Smooth muscle cell (in vitro differentiated cells): ENCODE measurements around the gene OVCA2. TPM values are rescaled to one million over a fixed set of nuclear protein-coding genes. Genes with fewer than 3 reads are reported as not detected.

Source experiments
- DNase-seq: peaks from one replicate; lab custom pipeline; 2025; ENCODE audit not compliant: unreplicated experiment; lab: John Stamatoyannopoulos, UW
- H2AFZ ChIP-seq: fragments of 200-600 bp; sonication (generic); 2 replicates; pipeline ENCODE4 v1.6.0; 2016; ENCODE audit warnings: antibody characterized with exemption, low read depth, mild to moderate bottlenecking
- H3F3A ChIP-seq: fragments of 200-600 bp; sonication (generic); 2 replicates; pipeline ENCODE4 v1.6.0; 2017; ENCODE audit warnings: antibody characterized with exemption, low read depth
- H3K27ac ChIP-seq: fragments of 200-600 bp; sonication (generic); 2 replicates; pipeline ENCODE4 v1.5.1; 2016; ENCODE audit warnings: low read depth, mild to moderate bottlenecking
- H3K27me3 ChIP-seq: fragments of 200-600 bp; sonication (generic); 2 replicates; pipeline ENCODE4 v1.6.1; 2016; ENCODE audit warnings: low read depth, mild to moderate bottlenecking
- H3K36me3 ChIP-seq: fragments of 200-600 bp; sonication (generic); 2 replicates; pipeline ENCODE4 v1.5.1; 2016; ENCODE audit warnings: low read depth
- H3K4me1 ChIP-seq: fragments of 200-600 bp; sonication (generic); 2 replicates; pipeline ENCODE4 v1.5.1; 2016; ENCODE audit warnings: low read depth
- H3K4me2 ChIP-seq: fragments of 200-600 bp; sonication (generic); 2 replicates; pipeline ENCODE4 v1.6.0; 2016; ENCODE audit warnings: mild to moderate bottlenecking
- H3K4me3 ChIP-seq: fragments of 200-600 bp; sonication (generic); 2 replicates; pipeline ENCODE4 v1.5.1; 2016; ENCODE audit warnings: mild to moderate bottlenecking
- H3K79me2 ChIP-seq: fragments of 200-600 bp; sonication (generic); 2 replicates; pipeline ENCODE4 v1.6.0; 2016; ENCODE audit warnings: low read depth, mild to moderate bottlenecking
- H3K9ac ChIP-seq: fragments of 200-600 bp; sonication (generic); 2 replicates; pipeline ENCODE4 v1.6.0; 2016; ENCODE audit warnings: low read depth
- H3K9me3 ChIP-seq: fragments of 200-600 bp; sonication (generic); replicated peaks from 2 replicates; pipeline ENCODE4 v1.5.1; 2016; ENCODE audit warnings: low read depth
- H4K20me1 ChIP-seq: fragments of 200-600 bp; sonication (generic); 2 replicates; pipeline ENCODE4 v1.6.0; 2016; ENCODE audit warnings: low read depth
- CTCF ChIP-seq: fragments of 200-600 bp; sonication (generic); IDR thresholded peaks from 2 replicates; pipeline ENCODE4 v1.5.1; 2017; ENCODE audit warnings: borderline replicate concordance, mild to moderate bottlenecking, antibody characterized with exemption; ENCODE audit not compliant: insufficient read depth, poor library complexity, severe bottlenecking
- WGBS: methylation state at CpG from one replicate; pipeline ENCODE4 v1.1.7; 2016; ENCODE audit warnings: low lambda C conversion rate; 5-methylcytosine and 5-hydroxymethylcytosine counted together
- polyA plus RNA-seq: library from polyadenylated mRNA; unstranded; fragments of >200 nt; fragmentation: Nextera tagmentation; extraction: Ambion mirVana; gene quantifications from 2 replicates; pipeline ENCODE4 v1.2.1, GENCODE V29; 2016
- total RNA-seq: library from RNA; depleted of rRNA; stranded (reverse); fragments of >200 nt; gene quantifications from 2 replicates; pipeline ENCODE4 v1.2.3, GENCODE V29; 2014

Gene OVCA2
- 42.6 and 46.7 TPM in 2 replicates for total RNA-seq
- polyA plus RNA-seq = 47.6 and 59.5 TPM in 2 replicates

DNA sequence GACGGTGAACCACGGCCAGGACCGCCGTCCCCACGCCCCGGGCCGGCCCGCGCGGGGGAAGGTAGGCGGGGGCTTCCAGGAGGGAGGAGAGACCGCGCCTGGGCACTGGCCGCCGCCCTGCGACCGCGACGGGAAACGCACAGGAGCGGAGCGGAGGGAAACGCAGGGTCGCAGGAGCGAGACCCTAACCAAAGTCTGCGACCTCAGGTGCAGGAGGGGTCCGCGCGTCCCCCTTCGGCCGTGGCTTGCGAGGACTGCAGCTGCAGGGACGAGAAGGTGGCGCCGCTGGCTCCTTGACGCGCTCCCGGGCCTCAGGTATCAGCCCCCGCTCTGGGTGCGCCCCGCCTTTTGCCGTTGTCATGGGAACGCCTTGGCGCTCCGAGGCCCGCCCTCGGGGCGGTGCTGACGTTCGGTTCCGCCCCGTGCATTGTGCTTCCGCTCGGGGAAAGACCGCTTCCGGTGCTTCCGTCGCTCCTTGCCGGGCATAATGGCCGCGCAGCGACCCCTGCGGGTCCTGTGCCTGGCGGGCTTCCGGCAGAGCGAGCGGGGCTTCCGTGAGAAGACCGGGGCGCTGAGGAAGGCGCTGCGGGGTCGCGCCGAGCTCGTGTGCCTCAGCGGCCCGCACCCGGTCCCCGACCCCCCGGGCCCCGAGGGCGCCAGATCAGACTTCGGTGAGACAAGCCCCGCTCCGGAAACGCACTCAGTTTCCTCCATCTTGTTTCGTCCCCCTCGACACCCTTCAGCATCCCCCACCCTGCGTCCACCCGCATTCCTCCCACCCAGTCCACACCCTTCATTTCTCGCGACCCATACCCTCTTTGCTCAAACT is at the start of gene OVCA2:
Gene OVCA2, plus strand, starts transcription at position 462 of the 829 bp plus-strand sequence. Its CDS starts 26 bp downstream, at position 488.
- Histone ChIP-seq H3K9me3 (no peaks in the 10 kb centered on the region), H3K36me3 (no peaks in the 10 kb centered on the region), H3K9ac (peak within 1 kb of the TSS; percentile 85), H3K4me3 (peak within 1 kb of the TSS; percentile 63), H3K27ac (peak within 1 kb of the TSS; percentile 86), H3K27me3 (no peaks in the 10 kb centered on the region), H3K4me1 (peaks cover 7% of the 10 kb centered on the region), H3K4me2 (peak within 1 kb of the TSS; percentile 87), H4K20me1 (no peaks in the 10 kb centered on the region), H3K79me2 (peaks cover 21% of the 10 kb centered on the region), H2AFZ (peak within 1 kb of the TSS; percentile 8), H3F3A (peaks cover 12% of the 10 kb centered on the region)
- peak; percentile 62 for TF ChIP-seq CTCF
- peak; percentile 90 for DNase-seq
- 1% methylated on average over 81 of the region's 93 CpGs for WGBS

DNA sequence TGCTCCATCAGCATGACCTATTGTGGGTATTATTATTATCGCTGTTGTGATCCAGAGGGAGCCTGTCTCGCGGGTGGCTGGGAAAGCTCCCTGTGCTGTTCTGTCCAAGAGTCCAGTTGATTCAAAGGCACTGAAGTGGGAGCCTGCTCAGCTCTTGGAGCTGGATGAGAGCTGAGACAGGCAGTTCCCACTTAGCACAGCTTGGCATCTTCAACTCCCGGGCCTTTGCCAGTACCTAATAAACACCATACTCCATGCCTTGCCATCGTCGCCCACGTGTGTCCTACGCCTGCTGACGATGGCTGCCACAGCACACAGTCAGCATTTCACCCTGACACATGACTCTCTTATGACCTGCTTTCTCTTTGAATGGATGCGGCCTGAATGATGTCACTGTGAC is 49.3 kb upstream of the OVCA2 start:
- whole genome bisulfite sequencing = 88% methylated on average over 10 of the region's 10 CpGs
- peaks cover 13% of the 10 kb centered on the region for H3K4me1 ChIP-seq
- no peak for DNase-seq

GRCh38 chr17:1994707-1995106 is 47.1 kb upstream of the OVCA2 start:
- no peak for DNase-seq
- Histone ChIP-seq H3K9me3 (no peaks in the 10 kb centered on the region), H3K79me2 (no peaks in the 10 kb centered on the region), H3K27me3 (no peaks in the 10 kb centered on the region), H4K20me1 (no peaks in the 10 kb centered on the region), H3K4me1 (peaks cover 24% of the 10 kb centered on the region), H3K36me3 (no peaks in the 10 kb centered on the region), H3K27ac (no peak overlapping the region), H3K4me2 (no peak overlapping the region), H3K4me3 (no peak overlapping the region), H3F3A (peaks cover 6% of the 10 kb centered on the region), H2AFZ (no peak overlapping the region), H3K9ac (no peak overlapping the region)
- TF ChIP-seq CTCF = no peak
- 91% methylated on average over 4 of the region's 4 CpGs for WGBS

More for the DNA sequence above, 49.3 kb upstream of the OVCA2 start:
- Histone ChIP-seq H4K20me1 (no peaks in the 10 kb centered on the region), H3K27ac (no peak overlapping the region), H3K79me2 (no peaks in the 10 kb centered on the region), H3F3A (peaks cover 6% of the 10 kb centered on the region), H2AFZ (no peak overlapping the region), H3K9me3 (no peaks in the 10 kb centered on the region), H3K4me3 (no peak overlapping the region), H3K9ac (no peak overlapping the region), H3K27me3 (no peaks in the 10 kb centered on the region), H3K4me2 (no peak overlapping the region), H3K36me3 (no peaks in the 10 kb centered on the region)
- TF ChIP-seq CTCF = no peak
